HepG2 (cell line): Measurements from ENCODE around the gene SLC9A8. TPM values are rescaled to one million over a fixed set of nuclear protein-coding genes. Genes with fewer than 3 reads are reported as not detected.

Experiments
- AGO1 ChIP-seq: fragments of 200-400 bp; formaldehyde crosslinking; IDR thresholded peaks from 2 replicates; pipeline ENCODE4 v1.6.1; 2017; ENCODE audit warnings: mild to moderate bottlenecking, low read depth, low read length, moderate library complexity; ENCODE audit not compliant: poor library complexity, severe bottlenecking
- AGO2 ChIP-seq: fragments of 200-400 bp; formaldehyde crosslinking; optimal IDR thresholded peaks from 2 replicates; pipeline ENCODE3; 2017; ENCODE audit warnings: mild to moderate bottlenecking, low read depth, low read length, moderate library complexity
- CC2D1A ChIP-seq: sonication (generic); formaldehyde crosslinking; IDR thresholded peaks from 2 replicates; pipeline ENCODE4 v1.8.1; 2023; ENCODE audit warnings: mild to moderate bottlenecking, missing genetic modification reagents
- DMAP1 ChIP-seq: IDR thresholded peaks from 2 replicates; pipeline ENCODE4 v1.6.1; 2016
- IKZF5 ChIP-seq: IDR thresholded peaks from 2 replicates; pipeline ENCODE4 v1.6.1; 2018; ENCODE audit warnings: missing genetic modification reagents, mild to moderate bottlenecking, missing compliant biosample characterization
- KLF16 ChIP-seq, 2 experiments: sonication (generic) in 1 of 2; formaldehyde crosslinking in 1 of 2; IDR thresholded peaks; 2 replicates each; pipeline versions ENCODE4 v1.6.1 to v1.8.0; 2016 to 2023; ENCODE audit warnings: missing genetic modification reagents in 2 of 2, missing compliant biosample characterization in 1 of 2
- NFKB2 ChIP-seq: sonication (generic); formaldehyde crosslinking; IDR thresholded peaks from 2 replicates; pipeline ENCODE4 v1.4.0; 2020; ENCODE audit warnings: missing genetic modification reagents, borderline replicate concordance
- NR2F6 ChIP-seq, 2 experiments: IDR thresholded peaks; 2 replicates each; pipeline ENCODE4 v1.6.1; 2016; ENCODE audit warnings: antibody characterized with exemption in 1 of 2, mild to moderate bottlenecking in 1 of 2
- PBX2 ChIP-seq: IDR thresholded peaks from 2 replicates; pipeline ENCODE4 v1.6.1; 2016; ENCODE audit warnings: control low read depth
- RARA ChIP-seq: IDR thresholded peaks from 2 replicates; pipeline ENCODE4 v1.6.1; 2016; ENCODE audit warnings: missing genetic modification reagents, missing compliant biosample characterization
- THRA ChIP-seq: sonication (generic); formaldehyde crosslinking; IDR thresholded peaks from 2 replicates; pipeline ENCODE4 v1.4.0; 2020; ENCODE audit warnings: missing genetic modification reagents, borderline replicate concordance
- ZMYM4 ChIP-seq: sonication (generic); formaldehyde crosslinking; IDR thresholded peaks from 2 replicates; pipeline ENCODE4 v1.8.1; 2023; ENCODE audit warnings: mild to moderate bottlenecking, missing genetic modification reagents
- ZNF18 ChIP-seq: sonication (generic); formaldehyde crosslinking; IDR thresholded peaks from 2 replicates; pipeline ENCODE4 v1.8.0; 2022; ENCODE audit warnings: mild to moderate bottlenecking, missing genetic modification reagents; ENCODE audit not compliant: insufficient replicate concordance
- ZNF296 ChIP-seq: sonication (generic); formaldehyde crosslinking; conservative IDR thresholded peaks from 2 replicates; pipeline ENCODE4 v1.5.0; 2020; ENCODE audit warnings: mild to moderate bottlenecking, missing genetic modification reagents
- ZNF34 ChIP-seq: sonication (generic); formaldehyde crosslinking; IDR thresholded peaks from 2 replicates; pipeline ENCODE4 v1.4.0; 2020; ENCODE audit warnings: mild to moderate bottlenecking, missing genetic modification reagents, borderline replicate concordance
- ZNF569 ChIP-seq: sonication (generic); formaldehyde crosslinking; IDR thresholded peaks from 2 replicates; pipeline ENCODE4 v1.5.0; 2020; ENCODE audit warnings: mild to moderate bottlenecking, missing genetic modification reagents, moderate library complexity, borderline replicate concordance
- ZNF629 ChIP-seq: sonication (generic); formaldehyde crosslinking; conservative IDR thresholded peaks from 2 replicates; pipeline ENCODE4 v1.5.0; 2020; ENCODE audit warnings: missing genetic modification reagents
- ZNF761 ChIP-seq: sonication (generic); formaldehyde crosslinking; conservative IDR thresholded peaks from 2 replicates; pipeline ENCODE4 v1.4.0; 2020; ENCODE audit warnings: mild to moderate bottlenecking, missing genetic modification reagents
- polyA plus RNA-seq, 8 experiments: library from polyadenylated mRNA; depleted of rRNA in 3 of 8; stranded (reverse) in 7 of 8; unstranded in 1 of 8; fragments of >200 nt; fragmentation: Illumina TruSeq in 4 of 8; extraction: Trizol in 4 of 8; gene quantifications; 2 replicates each; pipeline versions ENCODE4 v1.2.1 to v1.2.3, GENCODE V29; 2011 to 2016; ENCODE audit warnings: low read depth in 4 of 8, missing spikeins in 1 of 8, mixed read lengths in 1 of 8; ENCODE audit not compliant: insufficient read depth in 1 of 8
- total RNA-seq, 5 experiments: library from RNA; depleted of rRNA; stranded (reverse); fragments of >200 nt; fragmentation: Illumina TruSeq; extraction: Trizol; gene quantifications; 2 replicates each; pipeline ENCODE4 v1.2.3, GENCODE V29; 2016; ENCODE audit warnings: low read depth in 1 of 5
- TF ChIP-seq, protein P1 (sequence below): sonication (generic); formaldehyde crosslinking; IDR thresholded peaks from 2 replicates; pipeline ENCODE4 v1.9.0; 2022; ENCODE audit warnings: low read depth, missing genetic modification reagents
- TF ChIP-seq, protein P2 (sequence below): sonication (generic); formaldehyde crosslinking; IDR thresholded peaks from 2 replicates; pipeline ENCODE4 v1.8.0; 2023; ENCODE audit warnings: mild to moderate bottlenecking, missing genetic modification reagents

SLC9A8 gene
- total and polyA plus RNA-seq, 2 of the 13 experiments (the other 11 are each of a cell fraction or from before 2014, with no cell fraction given): 4.1 to 7.4 TPM

DNA sequence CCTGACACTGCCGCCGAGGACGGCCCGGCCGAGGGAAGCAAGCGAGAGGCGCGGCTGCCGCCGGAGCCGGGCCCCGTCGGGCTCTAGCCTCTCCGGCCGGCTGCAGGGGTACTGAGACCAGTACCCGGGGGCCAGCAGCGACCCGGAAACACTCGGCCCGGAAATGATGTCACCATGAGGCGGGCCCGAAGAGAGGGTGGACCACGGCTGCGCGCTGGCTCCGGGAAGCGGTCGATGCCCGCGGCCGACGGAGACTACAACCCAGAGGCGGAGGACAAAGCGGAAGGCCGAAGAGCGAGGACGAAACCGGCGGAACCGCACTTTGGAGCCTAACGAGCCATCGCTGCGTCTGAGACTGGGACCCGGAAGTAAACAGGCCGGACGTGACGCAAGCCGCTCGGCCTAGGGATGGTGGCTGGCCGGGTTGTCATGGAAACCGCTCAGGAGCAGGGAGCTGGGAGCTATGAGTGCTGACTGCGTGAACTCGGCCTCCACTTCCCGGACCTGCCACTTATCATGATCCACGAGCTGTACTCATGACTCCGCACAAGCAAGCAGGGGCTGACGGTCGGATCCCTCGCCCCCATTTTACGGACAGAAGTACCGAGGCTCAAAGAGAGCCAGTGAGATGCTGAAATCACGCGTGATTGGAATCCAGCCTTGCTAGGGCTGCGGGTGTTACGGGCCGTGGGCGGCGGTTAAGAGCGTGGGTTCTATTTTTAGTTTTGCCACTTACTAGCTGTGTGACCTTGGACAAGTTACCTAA is 102.9 kb downstream of the SLC9A8 start, which contains the start of gene SPATA2 (continued):
- TF ChIP-seq ZNF18 (CRISPR knock-in tag): no peak
- TF ChIP-seq DMAP1 (CRISPR knock-in tag): peak; percentile 71
- TF ChIP-seq, protein P1, sequence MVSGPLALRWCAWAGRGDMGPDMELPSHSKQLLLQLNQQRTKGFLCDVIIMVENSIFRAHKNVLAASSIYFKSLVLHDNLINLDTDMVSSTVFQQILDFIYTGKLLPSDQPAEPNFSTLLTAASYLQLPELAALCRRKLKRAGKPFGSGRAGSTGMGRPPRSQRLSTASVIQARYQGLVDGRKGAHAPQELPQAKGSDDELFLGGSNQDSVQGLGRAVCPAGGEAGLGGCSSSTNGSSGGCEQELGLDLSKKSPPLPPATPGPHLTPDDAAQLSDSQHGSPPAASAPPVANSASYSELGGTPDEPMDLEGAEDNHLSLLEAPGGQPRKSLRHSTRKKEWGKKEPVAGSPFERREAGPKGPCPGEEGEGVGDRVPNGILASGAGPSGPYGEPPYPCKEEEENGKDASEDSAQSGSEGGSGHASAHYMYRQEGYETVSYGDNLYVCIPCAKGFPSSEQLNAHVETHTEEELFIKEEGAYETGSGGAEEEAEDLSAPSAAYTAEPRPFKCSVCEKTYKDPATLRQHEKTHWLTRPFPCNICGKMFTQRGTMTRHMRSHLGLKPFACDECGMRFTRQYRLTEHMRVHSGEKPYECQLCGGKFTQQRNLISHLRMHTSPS (CRISPR knock-in tag): no peak; the same call in 1 of the 2 replicates
- TF ChIP-seq AGO1: peak; percentile 82
- peak; percentile 99 for TF ChIP-seq ZNF629 (CRISPR knock-in tag)
- peak; percentile 63 for TF ChIP-seq IKZF5
- TF ChIP-seq, protein P2, sequence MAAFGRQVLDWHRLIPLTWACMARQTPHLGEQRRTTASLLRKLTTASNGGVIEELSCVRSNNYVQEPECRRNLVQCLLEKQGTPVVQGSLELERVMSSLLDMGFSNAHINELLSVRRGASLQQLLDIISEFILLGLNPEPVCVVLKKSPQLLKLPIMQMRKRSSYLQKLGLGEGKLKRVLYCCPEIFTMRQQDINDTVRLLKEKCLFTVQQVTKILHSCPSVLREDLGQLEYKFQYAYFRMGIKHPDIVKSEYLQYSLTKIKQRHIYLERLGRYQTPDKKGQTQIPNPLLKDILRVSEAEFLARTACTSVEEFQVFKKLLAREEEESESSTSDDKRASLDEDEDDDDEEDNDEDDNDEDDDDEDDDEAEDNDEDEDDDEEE (CRISPR knock-in tag): no peak; the same call in none of the 2 replicates
- peak; percentile 94 for TF ChIP-seq NFKB2
- no peak; the same call in 1 of the 2 replicates for TF ChIP-seq THRA (CRISPR knock-in tag)
- TF ChIP-seq ZMYM4: peak; percentile 88
- TF ChIP-seq ZNF296 (CRISPR knock-in tag): peak; percentile 63; the same call in 1 of the 2 replicates
- TF ChIP-seq RARA (CRISPR knock-in tag): peak; percentile 48
- no peak for TF ChIP-seq ZNF761 (CRISPR knock-in tag)
- peak; percentile 45 for TF ChIP-seq AGO2
- peak; percentile 53 to 85; a peak in 2 of 4 replicates for TF ChIP-seq KLF16 (CRISPR knock-in tag; IDR thresholded peaks at IDR 0.05)
- TF ChIP-seq ZNF34 (CRISPR knock-in tag): peak; percentile 96; the same call in 1 of the 2 replicates
- TF ChIP-seq NR2F6 (IDR thresholded peaks at IDR 0.05): no peak
- 0 out of 2 replicates have a peak, but pooled peaks have one; percentile 24 for TF ChIP-seq NR2F6 (CRISPR knock-in tag; IDR thresholded peaks at IDR 0.05)
- TF ChIP-seq PBX2 (CRISPR knock-in tag): 0 out of 2 replicates have a peak, but pooled peaks have one; percentile 24
- no peak; the same call in 1 of the 2 replicates for TF ChIP-seq ZNF569 (CRISPR knock-in tag)
- TF ChIP-seq CC2D1A: no peak
